IPS-NIHi11 (cell line): ENCODE results near the gene ITGA1.
"Not testable (repeated sequence)": the region's sequence is repeated elsewhere in the genome, so short reads cannot be mapped to it uniquely, and the experiment has no call there.

Source experiments
- DNase-seq: peaks from one replicate; pipeline ENCODE4 v3.0.0; 2012; ENCODE audit warnings: mixed read lengths, low spot score

Gene ITGA1

GRCh38 chr5:52865991-52866390 is 78.3 kb downstream of the ITGA1 start:
- not testable (repeated sequence) for DNase-seq

GRCh38 chr5:52867809-52868208 is 80.1 kb downstream of the ITGA1 start:
- no peak for DNase-seq

- DNase-seq, result no peak
Measured at GRCh38 chr5:52868417-52868816, 80.7 kb downstream of the ITGA1 start.

- no peak for DNase-seq
Measured at GRCh38 chr5:52869391-52869790, 81.7 kb downstream of the ITGA1 start.

- DNase-seq, result no peak
Measured at GRCh38 chr5:52870448-52870847, 82.7 kb downstream of the ITGA1 start.

- no peak for DNase-seq
Measured at GRCh38 chr5:52875827-52876226, 88.1 kb downstream of the ITGA1 start.

GRCh38 chr5:52876456-52876855 is 88.7 kb downstream of the ITGA1 start:
- no peak for DNase-seq

- no peak for DNase-seq
Measured at GRCh38 chr5:52878656-52879055, 90.9 kb downstream of the ITGA1 start.

GRCh38 chr5:52880541-52880940 is 92.8 kb downstream of the ITGA1 start:
- no peak for DNase-seq

- no peak for DNase-seq
Measured at GRCh38 chr5:52881468-52881867, 93.8 kb downstream of the ITGA1 start.

GRCh38 chr5:52883110-52883509 is 95.4 kb downstream of the ITGA1 start:
- DNase-seq, result no peak

GRCh38 chr5:52884453-52884852 is 96.7 kb downstream of the ITGA1 start:
- no peak for DNase-seq

GRCh38 chr5:52885614-52886013 is 97.9 kb downstream of the ITGA1 start:
- no peak for DNase-seq

GRCh38 chr5:52886206-52886605 is 98.5 kb downstream of the ITGA1 start:
- DNase-seq, result no peak

- no peak for DNase-seq
Measured at GRCh38 chr5:52887066-52887465, 99.3 kb downstream of the ITGA1 start.

GRCh38 chr5:52888363-52888762 is 100.6 kb downstream of the ITGA1 start:
- no peak for DNase-seq

GRCh38 chr5:52892242-52892878 is 104.6 kb downstream of the ITGA1 start:
- no peak for DNase-seq

GRCh38 chr5:52893105-52893504 is 105.4 kb downstream of the ITGA1 start:
- DNase-seq, result no peak

GRCh38 chr5:52893863-52894262 is 106.1 kb downstream of the ITGA1 start:
- DNase-seq, result no peak

- DNase-seq, result no peak
Measured at GRCh38 chr5:52894451-52894850, 106.7 kb downstream of the ITGA1 start.

- no peak for DNase-seq
Measured at GRCh38 chr5:52895075-52895474, 107.4 kb downstream of the ITGA1 start.

- DNase-seq, result no peak
Measured at GRCh38 chr5:52895572-52896413, 108.1 kb downstream of the ITGA1 start.

- DNase-seq, result no peak
Measured at GRCh38 chr5:52896534-52897237, 109.0 kb downstream of the ITGA1 start.
